Fibroblast of lung (primary cell): ENCODE measurements around the gene GDF9. TPM values are rescaled to one million over a fixed set of nuclear protein-coding genes. Genes with fewer than 3 reads are reported as not detected.

Experiments used
- DNase-seq, 2 donors: peaks; one replicate each; pipeline versions ENCODE4 v3.0.0 to v3.0.0-alpha.2; 2010; ENCODE audit warnings: low read depth in 2 of 2
- H2AFZ ChIP-seq: 2 replicates; pipeline ENCODE4 v1.5.1; 2012; ENCODE audit warnings: low read length, control low read depth, inconsistent platforms
- H3K27ac ChIP-seq: 2 replicates; pipeline ENCODE4 v1.5.1; 2011; ENCODE audit warnings: low read length, control low read depth; ENCODE audit not compliant: insufficient read depth
- H3K27me3 ChIP-seq: 2 replicates; pipeline ENCODE4 v1.5.1; 2011; ENCODE audit warnings: mild to moderate bottlenecking, low read length; ENCODE audit not compliant: control insufficient read depth, insufficient read depth
- H3K36me3 ChIP-seq: 2 replicates; pipeline ENCODE4 v1.5.1; 2011; ENCODE audit warnings: low read length; ENCODE audit not compliant: control insufficient read depth, insufficient read depth
- H3K4me1 ChIP-seq: 2 replicates; pipeline ENCODE4 v1.5.1; 2011; ENCODE audit warnings: low read length; ENCODE audit not compliant: control insufficient read depth, insufficient read depth; ENCODE audit errors: extremely low read depth
- H3K4me2 ChIP-seq: 2 replicates; pipeline ENCODE4 v1.5.1; 2011; ENCODE audit warnings: low read length, control low read depth; ENCODE audit not compliant: insufficient read depth; ENCODE audit errors: extremely low read depth
- H3K4me3 ChIP-seq, 4 experiments: fragments of 200-600 bp in 1 of 4; sonication (generic) in 1 of 4; replicated peaks in 1 of 4; 2 replicates each; pipeline ENCODE4 v1.5.1; 2011 to 2016; ENCODE audit warnings: low read length in 4 of 4, low read depth in 3 of 4, mild to moderate bottlenecking in 3 of 4, control low read depth in 2 of 4, inconsistent platforms in 1 of 4, mixed read lengths in 1 of 4; ENCODE audit not compliant: insufficient read depth in 1 of 4; ENCODE audit errors: control extremely low read depth in 1 of 4
- H3K79me2 ChIP-seq: 2 replicates; pipeline ENCODE4 v1.5.1; 2012; ENCODE audit warnings: mild to moderate bottlenecking, low read length, inconsistent platforms; ENCODE audit not compliant: control insufficient read depth, insufficient read depth
- H3K9ac ChIP-seq: 2 replicates; pipeline ENCODE4 v1.5.1; 2011; ENCODE audit warnings: mild to moderate bottlenecking, low read length, control low read depth; ENCODE audit not compliant: insufficient read depth
- H3K9me3 ChIP-seq: 2 replicates; pipeline ENCODE4 v1.5.1; 2012; ENCODE audit warnings: low read depth, low read length; ENCODE audit not compliant: control insufficient read depth, insufficient read depth
- H4K20me1 ChIP-seq: 2 replicates; pipeline ENCODE4 v1.5.1; 2011; ENCODE audit warnings: low read length; ENCODE audit not compliant: control insufficient read depth, insufficient read depth; ENCODE audit errors: extremely low read depth
- EZH2 ChIP-seq: IDR thresholded peaks from 2 replicates; pipeline ENCODE4 v1.5.1; 2012; ENCODE audit warnings: low read length, control low read depth, mild to moderate bottlenecking; ENCODE audit errors: missing control alignments
- polyA plus RNA-seq, 2 donors: library from polyadenylated mRNA; depleted of rRNA in 1 of 2; stranded (reverse) in 1 of 2; unstranded in 1 of 2; fragments of >200 nt; gene quantifications; 2 replicates each; pipeline ENCODE4 v1.2.1, GENCODE V29; 2011 to 2012; ENCODE audit warnings: missing spikeins in 1 of 2
- total RNA-seq: library from RNA; depleted of rRNA; stranded (reverse); fragments of >200 nt; gene quantifications from 2 replicates; pipeline ENCODE4 v1.2.1, GENCODE V29; 2014
- TF ChIP-seq, protein P1 (sequence below), 2 donors: IDR thresholded peaks in 1 of 2; conservative IDR thresholded peaks in 1 of 2; 1 replicate in 1 of 2; 2 replicates in 1 of 2; pipeline ENCODE4 v1.5.1; 2011 to 2012; ENCODE audit warnings: low read length in 2 of 2, control low read depth in 1 of 2, inconsistent platforms in 1 of 2, low read depth in 1 of 2, mild to moderate bottlenecking in 1 of 2

The GDF9 gene
- total and polyA plus RNA-seq, 2 donors (not counting 1 experiment from before 2014, with no cell fraction given) = 0.11 to 0.17 TPM

DNA sequence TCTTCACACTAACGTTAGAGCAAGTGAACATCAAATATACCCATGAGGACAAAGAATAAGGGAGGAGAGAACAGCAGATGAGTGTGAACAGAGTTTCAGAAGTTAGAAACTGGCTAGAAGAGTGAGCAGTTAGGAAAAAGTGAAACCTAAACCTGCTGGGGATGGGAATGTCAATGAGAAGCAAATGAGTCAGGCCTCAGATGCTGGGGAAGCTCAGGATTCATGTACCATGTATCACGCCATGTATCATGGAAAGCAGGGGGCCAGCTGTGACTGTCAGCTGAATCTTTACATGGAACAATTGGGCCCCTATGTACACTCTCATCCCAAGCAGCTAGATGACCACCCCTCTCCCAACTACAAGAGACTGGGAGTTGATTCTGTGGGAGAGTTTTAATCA lies 16.2 kb downstream of the GDF9 start:
- Histone ChIP-seq H3K27ac (no peak overlapping the region), H3K36me3 (no peaks in the 10 kb centered on the region), H4K20me1 (no peaks in the 10 kb centered on the region), H2AFZ (no peak overlapping the region), H3K4me2 (peak overlapping the region; percentile 35), H3K9me3 (no peaks in the 10 kb centered on the region), H3K27me3 (no peaks in the 10 kb centered on the region), H3K4me3 (no peak overlapping the region), H3K4me1 (no peaks in the 10 kb centered on the region), H3K79me2 (no peaks in the 10 kb centered on the region), H3K9ac (no peak overlapping the region)
- DNase-seq = peak in 1 of 2 donors; percentile 55
- TF ChIP-seq EZH2 = no peak
- TF ChIP-seq, protein P1, sequence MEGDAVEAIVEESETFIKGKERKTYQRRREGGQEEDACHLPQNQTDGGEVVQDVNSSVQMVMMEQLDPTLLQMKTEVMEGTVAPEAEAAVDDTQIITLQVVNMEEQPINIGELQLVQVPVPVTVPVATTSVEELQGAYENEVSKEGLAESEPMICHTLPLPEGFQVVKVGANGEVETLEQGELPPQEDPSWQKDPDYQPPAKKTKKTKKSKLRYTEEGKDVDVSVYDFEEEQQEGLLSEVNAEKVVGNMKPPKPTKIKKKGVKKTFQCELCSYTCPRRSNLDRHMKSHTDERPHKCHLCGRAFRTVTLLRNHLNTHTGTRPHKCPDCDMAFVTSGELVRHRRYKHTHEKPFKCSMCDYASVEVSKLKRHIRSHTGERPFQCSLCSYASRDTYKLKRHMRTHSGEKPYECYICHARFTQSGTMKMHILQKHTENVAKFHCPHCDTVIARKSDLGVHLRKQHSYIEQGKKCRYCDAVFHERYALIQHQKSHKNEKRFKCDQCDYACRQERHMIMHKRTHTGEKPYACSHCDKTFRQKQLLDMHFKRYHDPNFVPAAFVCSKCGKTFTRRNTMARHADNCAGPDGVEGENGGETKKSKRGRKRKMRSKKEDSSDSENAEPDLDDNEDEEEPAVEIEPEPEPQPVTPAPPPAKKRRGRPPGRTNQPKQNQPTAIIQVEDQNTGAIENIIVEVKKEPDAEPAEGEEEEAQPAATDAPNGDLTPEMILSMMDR (conservative IDR thresholded peaks at IDR 0.05 in 1 of 2, IDR thresholded peaks at IDR 0.05 in 1 of 2; ENCODE audit: low read depth in 1 of 2, low read length in 2 of 2) = no peak

DNA sequence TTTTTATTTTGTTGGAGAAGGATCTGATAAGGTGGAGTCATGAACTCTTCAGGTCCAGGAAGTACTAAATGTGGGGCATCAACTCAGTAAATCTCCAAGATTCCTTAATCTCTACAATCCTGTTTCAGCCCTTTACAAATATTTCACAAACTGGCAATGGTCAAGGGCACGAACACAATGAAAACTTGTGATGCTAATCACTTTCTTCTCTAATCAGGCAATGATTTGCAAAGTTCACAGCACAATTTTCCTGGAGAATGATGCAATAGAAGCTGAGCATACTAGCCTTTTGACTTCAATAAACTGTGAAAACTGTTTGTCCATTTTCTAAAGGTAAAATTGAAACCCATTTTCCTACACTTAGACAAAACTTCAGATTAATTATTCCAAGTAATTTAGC lies 16.9 kb downstream of the GDF9 start:
- Histone ChIP-seq H4K20me1 (no peaks in the 10 kb centered on the region), H3K4me2 (no peak overlapping the region), H3K9me3 (no peaks in the 10 kb centered on the region), H3K36me3 (no peaks in the 10 kb centered on the region), H3K9ac (no peak overlapping the region), H3K4me3 (no peak overlapping the region), H3K4me1 (no peaks in the 10 kb centered on the region), H3K27me3 (no peaks in the 10 kb centered on the region), H3K27ac (no peak overlapping the region), H3K79me2 (no peaks in the 10 kb centered on the region), H2AFZ (no peak overlapping the region)
- no peak for DNase-seq
- TF ChIP-seq EZH2 = no peak
- TF ChIP-seq, protein P1 (conservative IDR thresholded peaks at IDR 0.05 in 1 of 2, IDR thresholded peaks at IDR 0.05 in 1 of 2; ENCODE audit: low read depth in 1 of 2, low read length in 2 of 2) = no peak

DNA sequence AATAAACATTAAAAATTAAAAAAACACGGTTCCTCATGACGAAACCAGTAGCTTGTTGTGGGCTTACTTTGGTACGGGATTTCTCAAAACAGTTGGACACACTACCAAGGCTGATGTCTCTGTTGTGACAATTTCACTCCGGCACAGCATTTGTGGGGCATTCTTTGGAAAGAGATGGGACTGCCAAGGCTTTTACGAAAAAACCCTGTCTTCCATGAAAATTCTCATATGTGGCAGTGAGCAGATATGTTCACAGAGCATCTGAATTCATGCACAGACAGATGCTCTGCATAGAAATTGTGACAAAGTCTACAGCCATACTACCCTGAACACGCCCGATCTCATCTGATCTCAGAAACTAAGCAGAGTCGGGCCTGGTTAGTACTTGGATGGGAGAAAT lies 18.0 kb downstream of the GDF9 start:
- DNase-seq = no peak
- H3K4me3 ChIP-seq = no peak overlapping the region
- no peaks in the 10 kb centered on the region for H3K9me3 ChIP-seq
- H3K9ac ChIP-seq = no peak overlapping the region
- H3K79me2 ChIP-seq = no peaks in the 10 kb centered on the region
- H2AFZ ChIP-seq = no peak overlapping the region
- H3K4me2 ChIP-seq = no peak overlapping the region
- no peaks in the 10 kb centered on the region for H3K4me1 ChIP-seq
- H3K36me3 ChIP-seq = no peaks in the 10 kb centered on the region
- no peak overlapping the region for H3K27ac ChIP-seq
- H3K27me3 ChIP-seq = no peaks in the 10 kb centered on the region
- H4K20me1 ChIP-seq = no peaks in the 10 kb centered on the region
- TF ChIP-seq, protein P1 (conservative IDR thresholded peaks at IDR 0.05 in 1 of 2, IDR thresholded peaks at IDR 0.05 in 1 of 2; ENCODE audit: low read depth in 1 of 2, low read length in 2 of 2) = no peak
- no peak for TF ChIP-seq EZH2
